SU-DHL-6 (cell line): ENCODE results near the gene EPAS1.

Experiments
- H2AFZ ChIP-seq: fragments of 200-600 bp; sonication (generic); 2 replicates; pipeline ENCODE4 v1.6.1; 2014; ENCODE audit warnings: low read depth, mild to moderate bottlenecking, moderate library complexity, mixed read lengths, antibody characterized with exemption, low read length; ENCODE audit not compliant: severe bottlenecking
- H3F3A ChIP-seq: fragments of 200-600 bp; shearing (Covaris generic); 2 replicates; pipeline ENCODE4 v1.6.0; 2016; ENCODE audit warnings: antibody characterized with exemption, mild to moderate bottlenecking; ENCODE audit not compliant: insufficient read depth
- H3K27ac ChIP-seq: fragments of 200-600 bp; sonication (generic); 2 replicates; pipeline ENCODE4 v1.5.1; 2016; ENCODE audit warnings: low read depth, mild to moderate bottlenecking, low read length, moderate library complexity, mixed read lengths
- H3K27me3 ChIP-seq: fragments of 200-600 bp; sonication (generic), shearing (Covaris generic); 2 replicates; pipeline ENCODE4 v1.6.0; 2014; ENCODE audit warnings: mild to moderate bottlenecking, low read length
- H3K36me3 ChIP-seq: fragments of 200-600 bp; sonication (generic); 2 replicates; pipeline ENCODE4 v1.6.1; 2014; ENCODE audit warnings: mild to moderate bottlenecking, low read length, mixed read lengths
- H3K4me2 ChIP-seq: fragments of 300-600, 200-600 bp; shearing (Covaris generic), sonication (generic); 2 replicates; pipeline ENCODE4 v1.6.0; 2014; ENCODE audit warnings: low read length, low read depth, mild to moderate bottlenecking; ENCODE audit not compliant: poor library complexity, severe bottlenecking
- H3K4me3 ChIP-seq: fragments of 200-600 bp; sonication (generic); 2 replicates; pipeline ENCODE4 v1.5.1; 2014; ENCODE audit warnings: antibody characterized with exemption, low read length, mild to moderate bottlenecking, mixed read lengths; ENCODE audit not compliant: insufficient read depth, poor library complexity, severe bottlenecking
- H3K79me2 ChIP-seq: fragments of 200-600 bp; sonication (generic); 2 replicates; pipeline ENCODE4 v1.6.1; 2014; ENCODE audit warnings: mild to moderate bottlenecking, low read length, moderate library complexity; ENCODE audit not compliant: insufficient read depth
- H3K9ac ChIP-seq: fragments of 200-600 bp; sonication (generic); 2 replicates; pipeline ENCODE4 v1.7.0; 2014; ENCODE audit warnings: mild to moderate bottlenecking, low read length
- H3K9me2 ChIP-seq: fragments of 200-600 bp; sonication (generic); replicated peaks from 2 replicates; pipeline ENCODE4 v1.6.1; 2014; ENCODE audit warnings: low read length; ENCODE audit not compliant: insufficient read depth
- H3K9me3 ChIP-seq: fragments of 200-600 bp; sonication (generic); 2 replicates; pipeline ENCODE4 v1.6.1; 2014; ENCODE audit warnings: low read length, mixed read lengths; ENCODE audit not compliant: insufficient read depth
- H4K20me1 ChIP-seq: fragments of 200-600 bp; sonication (generic); 2 replicates; pipeline ENCODE4 v1.6.1; 2014; ENCODE audit warnings: low read depth, mild to moderate bottlenecking, antibody characterized with exemption, low read length, moderate library complexity, mixed read lengths
- CTCF ChIP-seq: fragments of 200-600 bp; sonication (generic); IDR thresholded peaks from one replicate; pipeline ENCODE4 v1.5.1; 2017; ENCODE audit warnings: antibody characterized with exemption, mild to moderate bottlenecking, low read length, moderate library complexity; ENCODE audit not compliant: insufficient read depth, poor library complexity, severe bottlenecking
- EZH2phosphoT487 ChIP-seq: fragments of 200-600 bp; sonication (generic), shearing (Covaris generic); conservative IDR thresholded peaks from 2 replicates; pipeline ENCODE4 v1.6.1; 2018; ENCODE audit warnings: mild to moderate bottlenecking, antibody characterized with exemption, low read length, moderate library complexity, mixed read lengths

The EPAS1 gene

DNA sequence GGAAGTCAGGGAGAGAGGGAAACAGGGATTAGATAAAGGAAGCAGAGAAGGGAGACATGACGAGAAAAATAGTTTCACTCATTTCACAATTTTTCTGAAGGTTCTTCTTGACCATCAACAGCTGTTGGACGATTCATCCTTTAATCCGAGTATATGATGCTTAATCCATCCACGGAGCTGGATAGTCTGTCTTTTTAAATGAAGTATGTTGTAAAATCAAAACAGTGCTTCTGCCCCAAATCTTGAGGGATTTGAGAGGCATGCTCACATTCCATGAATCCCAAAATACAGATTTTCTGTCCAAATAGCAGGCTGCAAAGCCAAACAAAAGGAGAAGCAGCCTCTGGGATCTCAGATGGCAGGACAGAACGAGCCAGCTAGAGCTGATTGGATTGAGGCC lies 47.5 kb downstream of the EPAS1 start:
- Histone ChIP-seq H3F3A (no peaks in the 10 kb centered on the region), H3K4me2 (no peak overlapping the region), H3K27me3 (no peaks in the 10 kb centered on the region), H3K4me3 (no peak overlapping the region), H3K79me2 (no peaks in the 10 kb centered on the region), H3K27ac (no peak overlapping the region), H3K9me3 (no peaks in the 10 kb centered on the region), H3K9ac (no peak overlapping the region), H2AFZ (no peak overlapping the region), H4K20me1 (no peaks in the 10 kb centered on the region), H3K36me3 (no peaks in the 10 kb centered on the region), H3K9me2 (no peaks in the 10 kb centered on the region)
- TF ChIP-seq CTCF (no peak), EZH2phosphoT487 (no peak)

DNA sequence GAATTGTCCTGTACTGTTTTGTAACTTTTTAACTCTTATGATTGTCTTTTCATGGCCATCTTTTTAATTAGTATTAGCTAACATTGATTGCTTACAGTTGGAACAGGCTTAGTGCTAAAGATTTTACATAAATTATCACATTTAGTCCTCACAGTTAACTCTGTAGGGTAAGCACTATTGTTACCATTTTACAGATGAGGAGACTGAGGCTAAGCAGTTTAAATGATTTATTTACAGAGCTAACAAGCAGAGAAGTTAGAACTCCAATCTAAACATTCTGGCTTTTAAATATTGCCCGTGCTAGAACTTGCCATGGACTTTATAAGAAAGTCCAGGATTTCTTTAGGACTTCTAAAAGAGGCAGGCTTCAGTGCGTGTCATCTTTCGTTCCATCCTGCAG lies 48.6 kb downstream of the EPAS1 start:
- Histone ChIP-seq H3K27ac (no peak overlapping the region), H3K9me3 (no peaks in the 10 kb centered on the region), H3K27me3 (no peaks in the 10 kb centered on the region), H3K4me3 (no peak overlapping the region), H3K36me3 (no peaks in the 10 kb centered on the region), H2AFZ (no peak overlapping the region), H3K79me2 (no peaks in the 10 kb centered on the region), H3K4me2 (no peak overlapping the region), H3F3A (no peaks in the 10 kb centered on the region), H3K9ac (no peak overlapping the region), H4K20me1 (no peaks in the 10 kb centered on the region), H3K9me2 (no peaks in the 10 kb centered on the region)
- TF ChIP-seq CTCF: no peak
- TF ChIP-seq EZH2phosphoT487: no peak

DNA sequence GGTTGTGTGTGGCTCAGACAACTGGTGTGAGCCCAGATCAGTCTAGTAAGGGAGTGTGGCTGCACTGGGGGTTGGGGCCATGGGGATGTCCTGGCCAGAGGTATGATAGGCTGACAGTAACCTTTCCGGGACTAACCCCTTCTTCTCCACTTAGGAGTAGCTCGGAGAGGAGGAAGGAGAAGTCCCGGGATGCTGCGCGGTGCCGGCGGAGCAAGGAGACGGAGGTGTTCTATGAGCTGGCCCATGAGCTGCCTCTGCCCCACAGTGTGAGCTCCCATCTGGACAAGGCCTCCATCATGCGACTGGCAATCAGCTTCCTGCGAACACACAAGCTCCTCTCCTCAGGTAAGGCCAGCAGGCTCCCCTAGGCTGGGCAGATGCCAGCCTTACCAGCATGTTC lies 49.5 kb downstream of the EPAS1 start:
- H3K36me3 ChIP-seq: no peaks in the 10 kb centered on the region
- no peaks in the 10 kb centered on the region for H3K9me3 ChIP-seq
- no peaks in the 10 kb centered on the region for H3K9me2 ChIP-seq
- H3K9ac ChIP-seq: no peak overlapping the region
- H4K20me1 ChIP-seq: no peaks in the 10 kb centered on the region
- no peaks in the 10 kb centered on the region for H3F3A ChIP-seq
- no peaks in the 10 kb centered on the region for H3K79me2 ChIP-seq
- no peak overlapping the region for H2AFZ ChIP-seq
- H3K27me3 ChIP-seq: no peaks in the 10 kb centered on the region
- H3K4me2 ChIP-seq: no peak overlapping the region
- H3K27ac ChIP-seq: no peak overlapping the region
- H3K4me3 ChIP-seq: no peak overlapping the region
- TF ChIP-seq CTCF (no peak), EZH2phosphoT487 (no peak)
